A204.1 (cell line): ENCODE measurements around the gene RIT2.
"Not testable (repeated sequence)": the region's sequence is repeated elsewhere in the genome, so short reads cannot be mapped to it uniquely, and the experiment has no call there.

ENCODE experiments used
- FAIRE-seq: peaks from 2 replicates; lab custom pipeline; 2012; peaks lifted over from hg19 to GRCh38; lab: Jason Lieb, UNC

RIT2 gene

DNA sequence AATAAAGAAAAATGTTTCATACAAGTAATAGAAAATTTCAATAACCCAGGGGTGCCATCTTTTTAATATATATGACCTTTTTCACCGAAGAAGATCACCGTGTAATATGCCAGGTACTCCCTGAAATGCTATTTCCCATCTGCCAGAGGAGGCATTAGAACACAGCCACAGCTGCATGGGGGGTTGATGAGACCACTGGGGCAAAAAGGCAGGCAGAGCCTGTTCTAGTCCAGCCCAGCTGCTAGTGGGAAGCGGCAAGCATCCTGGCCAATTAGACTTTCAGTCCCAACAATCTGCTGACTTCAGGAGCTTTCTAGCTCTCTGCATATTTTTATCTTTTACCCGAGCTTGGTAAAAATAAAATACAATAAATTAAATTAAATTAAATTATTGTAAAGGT lies 362.6 kb downstream of the RIT2 start:
- no peak for FAIRE-seq

DNA sequence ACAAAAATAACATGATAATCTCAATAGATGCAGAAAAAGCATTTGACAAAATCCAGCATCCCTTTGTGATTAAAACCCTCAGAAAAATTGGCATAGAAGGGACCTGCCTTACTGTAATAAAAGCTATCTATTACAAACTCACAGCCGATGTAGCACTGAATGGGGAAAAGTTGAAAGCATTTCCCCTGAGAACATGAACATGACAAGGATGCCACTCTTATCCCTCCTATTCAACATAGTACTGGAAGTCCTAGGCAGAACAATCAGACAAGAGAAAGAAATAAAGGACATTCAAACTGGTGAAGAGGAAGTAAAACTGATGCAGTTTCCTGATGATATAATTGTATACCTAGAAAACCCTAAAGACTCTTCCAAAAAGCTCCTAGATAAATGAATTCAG lies 368.7 kb downstream of the RIT2 start:
- no peak for FAIRE-seq

DNA sequence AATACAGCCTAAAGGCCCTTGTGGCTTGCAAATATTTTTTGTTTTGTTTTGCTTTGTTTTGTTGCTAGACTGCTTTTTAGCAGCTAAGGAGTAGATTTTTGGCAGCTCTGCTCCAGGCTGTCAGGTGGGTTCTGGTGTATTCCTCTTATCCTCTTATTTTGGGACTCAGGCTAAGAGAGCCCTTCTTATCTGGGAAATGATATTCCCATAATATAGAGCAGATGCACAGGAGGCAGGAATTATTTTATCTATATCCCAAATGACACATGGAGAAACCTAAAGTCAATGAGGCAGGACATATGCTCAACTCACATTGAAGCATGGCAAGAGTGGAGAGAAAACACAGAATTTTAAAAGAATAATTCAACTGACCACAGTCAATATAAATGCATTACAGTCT lies 369.6 kb downstream of the RIT2 start:
- no peak for FAIRE-seq

DNA sequence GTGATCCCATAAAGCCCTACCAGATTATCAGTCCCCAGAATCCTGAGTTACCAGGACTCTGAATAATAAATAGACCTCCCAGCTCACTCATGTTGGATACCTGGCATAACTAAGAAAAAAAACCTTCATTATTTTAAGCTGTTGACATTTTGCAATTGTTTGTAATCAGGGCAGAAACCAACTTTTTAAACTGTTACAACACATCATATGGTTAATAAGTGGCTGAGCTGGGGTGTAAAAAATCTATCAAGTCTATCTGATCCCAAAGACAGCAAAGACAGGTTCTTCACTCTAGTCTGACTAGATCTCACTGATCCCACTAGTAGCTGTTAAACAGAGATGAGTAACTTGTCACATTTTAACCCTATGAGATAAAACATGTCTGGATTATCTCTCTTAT lies 370.3 kb downstream of the RIT2 start:
- no peak for FAIRE-seq

DNA sequence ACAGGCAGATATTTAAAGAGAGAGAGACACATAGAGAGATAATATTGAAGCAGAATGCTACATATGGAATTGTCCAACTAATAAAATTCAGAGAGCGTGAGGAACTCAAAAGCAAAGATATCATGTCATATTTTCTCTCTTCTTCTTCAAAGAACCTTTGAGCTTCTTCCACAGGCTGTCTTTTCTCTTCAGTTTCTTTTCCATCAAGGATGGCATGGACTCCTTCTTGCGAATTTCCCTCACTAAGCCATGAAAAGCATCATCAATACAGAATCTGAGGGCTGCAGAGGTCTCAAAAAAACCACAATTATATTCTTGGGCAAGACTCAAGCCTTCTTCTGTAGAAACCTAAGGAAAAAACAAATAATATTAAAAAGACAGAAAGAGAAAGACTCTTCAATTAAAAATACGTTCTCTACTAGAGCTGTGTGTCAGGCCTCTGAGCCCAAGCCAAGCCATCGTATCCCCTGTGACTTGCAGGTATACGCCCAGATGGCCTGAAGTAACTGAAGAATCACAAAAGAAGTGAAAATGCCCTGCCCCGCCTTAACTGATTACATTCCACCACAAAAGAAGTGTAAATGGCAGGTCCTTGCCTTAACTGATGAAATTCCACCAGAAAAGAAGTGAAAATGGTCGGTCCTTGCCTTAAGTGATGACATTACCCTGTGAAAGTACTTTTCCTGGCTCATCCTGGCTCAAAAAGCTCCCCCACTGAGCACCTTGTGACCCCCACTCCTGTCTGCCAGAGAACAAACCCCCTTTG lies 371.9 kb downstream of the RIT2 start:
- no peak for FAIRE-seq

DNA sequence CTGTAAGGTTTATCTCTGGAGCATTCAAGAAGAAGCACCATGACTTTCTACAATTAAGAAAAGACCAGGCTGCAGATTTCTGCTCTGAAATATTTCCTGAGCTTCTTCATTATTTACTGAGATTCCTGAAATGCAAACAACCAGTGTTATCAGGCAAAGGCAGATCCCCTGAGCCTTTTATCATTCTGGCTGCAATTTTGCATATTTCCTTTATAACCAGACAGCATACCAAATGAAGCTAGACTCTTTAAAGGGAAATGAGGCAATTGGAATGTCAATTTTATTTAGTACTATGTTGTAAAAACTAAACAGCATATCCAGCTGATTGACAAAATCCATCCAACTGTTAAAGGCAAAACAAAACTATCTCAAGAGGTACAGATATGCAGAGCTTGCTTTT lies 372.5 kb downstream of the RIT2 start:
- FAIRE-seq = no peak

DNA sequence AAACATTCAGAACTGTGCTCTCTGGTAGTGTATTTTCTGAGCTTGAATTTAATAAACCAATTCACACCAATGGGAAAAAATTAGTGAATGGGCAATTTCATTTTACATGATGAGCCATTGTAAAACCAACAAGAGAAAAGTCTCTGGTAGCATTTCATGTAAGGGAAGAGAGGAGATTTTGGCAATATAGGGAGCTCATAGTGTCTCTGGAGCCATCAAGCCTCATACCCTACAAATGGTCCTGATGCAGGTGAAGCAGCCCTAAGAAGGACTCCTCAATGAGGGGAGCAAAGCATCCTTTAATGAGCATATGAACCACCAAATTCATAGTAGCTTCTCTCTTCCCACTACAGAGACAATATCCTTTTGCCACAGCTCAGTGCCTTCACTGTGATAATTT lies 373.0 kb downstream of the RIT2 start:
- FAIRE-seq = no peak

DNA sequence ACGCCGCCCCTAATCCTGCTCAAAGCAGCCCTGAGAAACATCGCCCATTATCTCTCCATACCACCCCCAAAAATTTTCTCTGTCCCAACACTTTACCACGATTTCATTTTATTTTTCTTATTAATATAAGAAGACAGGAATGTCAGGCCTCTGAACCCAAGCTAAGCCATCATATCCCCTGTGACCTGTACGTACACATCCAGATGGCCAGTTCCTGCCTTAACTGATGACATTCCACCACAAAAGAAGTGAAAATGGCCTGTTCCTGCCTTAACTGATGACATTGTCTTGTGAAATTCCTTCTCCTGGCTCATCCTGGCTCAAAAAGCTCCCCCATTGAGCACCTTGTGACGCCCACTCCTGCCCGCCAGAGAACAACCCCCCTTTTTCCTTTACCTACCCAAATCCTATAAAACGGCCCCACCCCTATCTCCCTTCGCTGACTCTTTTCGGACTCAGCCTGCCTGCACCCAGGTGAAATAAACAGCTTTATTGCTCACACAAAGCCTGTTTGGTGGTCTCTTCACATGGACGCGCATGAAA lies 373.6 kb downstream of the RIT2 start:
- FAIRE-seq = not testable (repeated sequence)

DNA sequence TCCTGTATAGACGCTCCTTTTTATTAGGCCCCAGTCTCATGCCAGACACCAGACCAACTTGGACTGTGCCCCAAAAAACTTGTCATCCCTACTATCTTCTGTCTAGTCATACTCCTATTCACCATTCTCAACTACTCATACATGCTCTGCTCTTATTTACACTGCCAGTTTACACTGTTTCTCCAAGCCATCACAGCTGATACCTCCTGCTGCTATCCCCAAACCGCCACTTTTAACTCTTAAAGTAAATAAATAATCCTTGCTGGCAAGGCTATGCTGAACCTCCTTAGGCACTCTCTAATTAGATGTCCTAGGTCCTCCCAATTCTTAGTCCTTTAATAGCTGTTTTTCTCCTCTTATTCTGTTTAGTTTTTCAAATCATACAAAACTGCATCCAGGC lies 374.2 kb downstream of the RIT2 start:
- not testable (repeated sequence) for FAIRE-seq

GRCh38 chr18:42736074-42736473 lies 379.4 kb downstream of the RIT2 start:
- FAIRE-seq = no peak

- no peak for FAIRE-seq
Observed at GRCh38 chr18:42734520-42734919, 381.0 kb downstream of the RIT2 start.

DNA sequence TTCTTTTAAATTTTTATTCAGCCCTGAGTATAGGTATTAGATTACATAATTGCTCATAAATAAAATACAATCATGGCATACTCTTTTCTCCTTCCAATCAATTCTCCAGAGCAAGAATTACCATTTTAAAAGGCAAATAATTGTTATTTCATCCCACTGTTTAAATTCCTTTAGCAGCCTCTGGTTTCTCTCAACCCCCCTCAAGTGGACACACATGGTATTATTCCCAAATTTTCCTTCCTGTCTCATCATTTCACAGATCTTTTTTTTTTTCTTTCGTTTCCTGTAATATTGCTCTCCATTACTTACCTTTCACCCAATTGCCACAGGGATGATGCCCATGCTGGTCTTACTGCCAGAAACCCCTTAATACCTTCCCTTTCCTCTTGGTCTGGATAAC lies 385.2 kb downstream of the RIT2 start:
- FAIRE-seq = no peak

DNA sequence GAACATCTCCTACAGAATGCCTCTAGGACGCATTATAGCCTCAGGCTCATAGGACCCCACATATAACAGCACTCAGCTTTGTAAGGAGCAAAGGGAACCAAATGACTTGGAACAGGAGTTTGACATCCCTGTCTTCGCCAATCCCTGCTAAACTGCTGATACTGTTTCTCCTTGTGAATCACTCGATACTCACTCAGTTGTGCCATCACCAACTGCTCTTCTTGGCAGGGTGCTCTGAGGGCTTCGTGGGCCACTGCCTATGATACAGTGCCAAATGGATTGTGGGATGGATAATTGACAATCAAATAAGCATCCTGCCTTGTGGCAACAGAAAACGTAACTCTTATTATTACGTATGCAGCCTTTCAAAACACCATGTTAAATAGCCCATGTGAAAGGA lies 396.3 kb downstream of the RIT2 start:
- no peak for FAIRE-seq

GRCh38 chr18:42712065-42712464 lies 403.4 kb downstream of the RIT2 start:
- no peak for FAIRE-seq

DNA sequence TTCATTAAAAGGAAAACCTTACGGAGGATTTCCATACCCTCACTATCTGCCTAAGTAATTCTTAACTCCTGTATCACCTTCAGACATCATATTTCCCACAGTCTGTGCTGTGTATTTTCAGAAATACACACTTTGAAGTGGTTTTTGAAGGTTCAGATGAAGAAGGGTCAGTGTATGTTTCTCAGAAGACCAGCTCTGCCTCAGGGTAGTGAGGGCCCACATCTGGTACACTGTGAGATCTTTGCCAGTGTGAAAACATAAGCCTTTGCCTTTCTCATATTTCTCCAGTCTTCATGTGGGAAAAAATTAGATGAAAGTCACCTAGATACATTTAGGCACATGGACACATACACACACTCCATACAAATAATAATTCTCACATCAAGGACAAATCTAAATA lies 408.4 kb downstream of the RIT2 start:
- no peak for FAIRE-seq

GRCh38 chr18:42706618-42707017 lies 408.9 kb downstream of the RIT2 start:
- no peak for FAIRE-seq

DNA sequence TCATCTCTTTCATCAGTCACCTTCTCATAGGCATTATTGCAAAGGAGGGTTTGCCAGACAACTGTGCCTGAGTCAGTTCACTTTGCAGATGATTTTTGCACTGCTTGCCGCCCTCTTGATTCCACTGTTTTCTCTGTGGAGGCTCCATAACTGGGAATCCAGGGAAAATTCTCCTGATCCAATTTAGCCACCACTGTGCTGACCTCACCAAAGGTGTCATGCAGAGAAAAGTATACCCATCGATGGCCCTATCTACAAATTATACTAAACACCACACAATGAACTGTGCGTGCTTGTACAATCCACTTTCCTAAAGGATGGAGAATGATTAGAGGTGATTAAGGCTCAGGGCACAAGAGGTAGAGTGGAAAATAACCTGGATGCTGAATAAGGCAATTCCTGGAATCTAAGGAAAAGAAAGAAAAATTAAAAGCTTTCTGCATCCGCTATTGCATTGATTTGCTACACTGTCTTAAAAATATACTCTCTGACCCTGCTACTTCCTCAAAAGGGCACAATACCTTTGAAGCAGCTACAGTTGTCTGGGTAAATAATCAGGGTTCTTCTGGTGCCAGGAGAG lies 409.4 kb downstream of the RIT2 start:
- no peak for FAIRE-seq
